Fibroblast of lung (primary cell): ENCODE data around the gene CHD5. TPM values are rescaled to one million over a fixed set of nuclear protein-coding genes. Genes with fewer than 3 reads are reported as not detected.

Experiments used
- DNase-seq, 2 donors: peaks; one replicate each; pipeline versions ENCODE4 v3.0.0 to v3.0.0-alpha.2; 2010; ENCODE audit warnings: low read depth in 2 of 2
- H2AFZ ChIP-seq: 2 replicates; pipeline ENCODE4 v1.5.1; 2012; ENCODE audit warnings: low read length, control low read depth, inconsistent platforms
- H3K27ac ChIP-seq: 2 replicates; pipeline ENCODE4 v1.5.1; 2011; ENCODE audit warnings: low read length, control low read depth; ENCODE audit not compliant: insufficient read depth
- H3K27me3 ChIP-seq: 2 replicates; pipeline ENCODE4 v1.5.1; 2011; ENCODE audit warnings: mild to moderate bottlenecking, low read length; ENCODE audit not compliant: control insufficient read depth, insufficient read depth
- H3K36me3 ChIP-seq: 2 replicates; pipeline ENCODE4 v1.5.1; 2011; ENCODE audit warnings: low read length; ENCODE audit not compliant: control insufficient read depth, insufficient read depth
- H3K4me1 ChIP-seq: 2 replicates; pipeline ENCODE4 v1.5.1; 2011; ENCODE audit warnings: low read length; ENCODE audit not compliant: control insufficient read depth, insufficient read depth; ENCODE audit errors: extremely low read depth
- H3K4me2 ChIP-seq: 2 replicates; pipeline ENCODE4 v1.5.1; 2011; ENCODE audit warnings: low read length, control low read depth; ENCODE audit not compliant: insufficient read depth; ENCODE audit errors: extremely low read depth
- H3K4me3 ChIP-seq, 4 experiments: fragments of 200-600 bp in 1 of 4; sonication (generic) in 1 of 4; replicated peaks in 1 of 4; 2 replicates each; pipeline ENCODE4 v1.5.1; 2011 to 2016; ENCODE audit warnings: low read length in 4 of 4, low read depth in 3 of 4, mild to moderate bottlenecking in 3 of 4, control low read depth in 2 of 4, inconsistent platforms in 1 of 4, mixed read lengths in 1 of 4; ENCODE audit not compliant: insufficient read depth in 1 of 4; ENCODE audit errors: control extremely low read depth in 1 of 4
- H3K79me2 ChIP-seq: 2 replicates; pipeline ENCODE4 v1.5.1; 2012; ENCODE audit warnings: mild to moderate bottlenecking, low read length, inconsistent platforms; ENCODE audit not compliant: control insufficient read depth, insufficient read depth
- H3K9ac ChIP-seq: 2 replicates; pipeline ENCODE4 v1.5.1; 2011; ENCODE audit warnings: mild to moderate bottlenecking, low read length, control low read depth; ENCODE audit not compliant: insufficient read depth
- H3K9me3 ChIP-seq: 2 replicates; pipeline ENCODE4 v1.5.1; 2012; ENCODE audit warnings: low read depth, low read length; ENCODE audit not compliant: control insufficient read depth, insufficient read depth
- H4K20me1 ChIP-seq: 2 replicates; pipeline ENCODE4 v1.5.1; 2011; ENCODE audit warnings: low read length; ENCODE audit not compliant: control insufficient read depth, insufficient read depth; ENCODE audit errors: extremely low read depth
- CTCF ChIP-seq, 2 donors: IDR thresholded peaks in 1 of 2; conservative IDR thresholded peaks in 1 of 2; 1 replicate in 1 of 2; 2 replicates in 1 of 2; pipeline ENCODE4 v1.5.1; 2011 to 2012; ENCODE audit warnings: low read length in 2 of 2, control low read depth in 1 of 2, inconsistent platforms in 1 of 2, low read depth in 1 of 2, mild to moderate bottlenecking in 1 of 2
- EZH2 ChIP-seq: IDR thresholded peaks from 2 replicates; pipeline ENCODE4 v1.5.1; 2012; ENCODE audit warnings: low read length, control low read depth, mild to moderate bottlenecking; ENCODE audit errors: missing control alignments
- polyA plus RNA-seq, 2 donors: library from polyadenylated mRNA; depleted of rRNA in 1 of 2; stranded (reverse) in 1 of 2; unstranded in 1 of 2; fragments of >200 nt; gene quantifications; 2 replicates each; pipeline ENCODE4 v1.2.1, GENCODE V29; 2011 to 2012; ENCODE audit warnings: missing spikeins in 1 of 2
- total RNA-seq: library from RNA; depleted of rRNA; stranded (reverse); fragments of >200 nt; gene quantifications from 2 replicates; pipeline ENCODE4 v1.2.1, GENCODE V29; 2014

Gene CHD5
- total and polyA plus RNA-seq, 2 donors (not counting 1 experiment from before 2014, with no cell fraction given) = under 0.01 to 0.01 TPM

DNA sequence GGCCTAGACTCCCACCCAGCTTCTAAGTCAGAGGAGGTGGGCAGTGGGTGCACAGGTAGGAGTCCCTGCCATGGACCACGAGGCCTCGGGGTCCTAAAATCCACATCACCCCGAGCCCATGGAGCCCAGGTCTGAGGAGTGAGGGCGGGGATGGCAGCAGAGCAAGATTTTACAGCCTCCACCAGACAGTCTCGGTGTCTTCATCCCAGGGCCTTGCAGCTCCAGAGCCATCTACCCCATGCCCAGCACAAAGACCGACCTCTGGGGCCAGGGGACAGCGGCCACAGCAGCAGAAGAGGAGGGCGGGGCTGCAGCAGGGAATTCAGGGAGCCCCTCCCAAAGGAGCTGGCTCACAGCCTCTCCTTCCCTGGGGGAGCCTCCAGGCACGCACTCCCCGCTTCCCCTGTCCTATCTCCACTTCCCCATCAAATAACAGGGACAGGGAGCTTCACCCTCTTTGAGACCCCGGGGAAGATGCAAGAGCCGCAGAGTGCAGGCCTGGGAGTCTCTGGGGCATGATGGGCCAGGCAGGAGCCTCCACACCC lies 14.6 kb downstream of the CHD5 start:
- Histone ChIP-seq H3K4me2 (no peak overlapping the region), H2AFZ (no peak overlapping the region), H3K4me1 (no peaks in the 10 kb centered on the region), H3K9me3 (no peaks in the 10 kb centered on the region), H3K9ac (no peak overlapping the region), H3K79me2 (no peaks in the 10 kb centered on the region), H3K27ac (no peak overlapping the region), H3K36me3 (no peaks in the 10 kb centered on the region), H3K27me3 (no peaks in the 10 kb centered on the region), H3K4me3 (no peak overlapping the region), H4K20me1 (no peaks in the 10 kb centered on the region)
- no peak for TF ChIP-seq CTCF (conservative IDR thresholded peaks at IDR 0.05 in 1 of 2, IDR thresholded peaks at IDR 0.05 in 1 of 2; ENCODE audit: low read depth in 1 of 2, low read length in 2 of 2)
- no peak for TF ChIP-seq EZH2
- DNase-seq = no peak

DNA sequence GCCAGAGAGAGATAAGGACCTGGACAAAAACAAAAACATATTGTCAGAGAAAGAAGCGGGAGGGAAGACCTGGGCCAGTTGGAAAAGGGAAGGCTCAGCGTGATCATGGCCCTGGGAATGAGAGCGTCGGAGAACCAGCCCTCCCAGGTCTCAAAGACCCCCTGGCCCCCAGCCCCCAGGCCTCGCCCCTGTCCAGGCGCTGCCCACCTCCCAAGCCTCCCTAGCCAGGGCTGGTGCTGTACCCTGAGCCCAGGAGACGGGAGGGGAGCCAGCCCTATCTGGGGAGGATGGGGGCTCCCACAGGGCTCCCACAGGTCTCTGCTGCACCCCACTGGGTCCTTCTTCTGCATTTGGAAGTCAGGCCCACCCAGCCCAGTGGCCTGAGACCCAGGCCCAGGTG lies 15.1 kb downstream of the CHD5 start:
- no peak for DNase-seq
- Histone ChIP-seq H3K4me3 (no peak overlapping the region), H3K27me3 (no peaks in the 10 kb centered on the region)

GRCh38 chr1:6163973-6164617 lies 16.0 kb downstream of the CHD5 start:
- H3K27me3 ChIP-seq = no peaks in the 10 kb centered on the region
- no peak overlapping the region for H3K9ac ChIP-seq
- DNase-seq = no peak
- H4K20me1 ChIP-seq = no peaks in the 10 kb centered on the region
- no peak overlapping the region for H3K4me2 ChIP-seq
- H3K9me3 ChIP-seq = no peaks in the 10 kb centered on the region
- no peaks in the 10 kb centered on the region for H3K4me1 ChIP-seq
- no peak overlapping the region for H3K27ac ChIP-seq
- TF ChIP-seq EZH2 (no peak), CTCF (conservative IDR thresholded peaks at IDR 0.05 in 1 of 2, IDR thresholded peaks at IDR 0.05 in 1 of 2; ENCODE audit: low read depth in 1 of 2, low read length in 2 of 2) (no peak)
- H3K36me3 ChIP-seq = no peaks in the 10 kb centered on the region
- H2AFZ ChIP-seq = no peak overlapping the region
- H3K79me2 ChIP-seq = no peaks in the 10 kb centered on the region
- H3K4me3 ChIP-seq = no peak overlapping the region

More for the DNA sequence above, 15.1 kb downstream of the CHD5 start:
- Histone ChIP-seq H3K4me1 (no peaks in the 10 kb centered on the region), H4K20me1 (no peaks in the 10 kb centered on the region), H3K79me2 (no peaks in the 10 kb centered on the region), H3K9me3 (no peaks in the 10 kb centered on the region), H2AFZ (no peak overlapping the region), H3K27ac (no peak overlapping the region), H3K9ac (no peak overlapping the region), H3K4me2 (no peak overlapping the region), H3K36me3 (no peaks in the 10 kb centered on the region)
- TF ChIP-seq CTCF (conservative IDR thresholded peaks at IDR 0.05 in 1 of 2, IDR thresholded peaks at IDR 0.05 in 1 of 2; ENCODE audit: low read depth in 1 of 2, low read length in 2 of 2) (no peak), EZH2 (no peak)
